Testis (tissue), 2 donors: ENCODE measurements around the gene SLC7A6OS.

Source experiments
- CTCF ChIP-seq, 3 experiments: fragments of 450-650 bp in 2 of 3; fragments of 200-600 bp in 1 of 3; sonication (generic) in 1 of 3; IDR thresholded peaks; one replicate each; pipeline ENCODE4 v1.5.1; 2016 to 2019; ENCODE audit warnings: antibody characterized with exemption in 3 of 3, mild to moderate bottlenecking in 2 of 3, moderate library complexity in 1 of 3
- POLR2A ChIP-seq: fragments of 450-650 bp; IDR thresholded peaks from one replicate; pipeline ENCODE4 v1.6.1; 2017; ENCODE audit warnings: antibody characterized with exemption, mild to moderate bottlenecking, moderate library complexity

DNA sequence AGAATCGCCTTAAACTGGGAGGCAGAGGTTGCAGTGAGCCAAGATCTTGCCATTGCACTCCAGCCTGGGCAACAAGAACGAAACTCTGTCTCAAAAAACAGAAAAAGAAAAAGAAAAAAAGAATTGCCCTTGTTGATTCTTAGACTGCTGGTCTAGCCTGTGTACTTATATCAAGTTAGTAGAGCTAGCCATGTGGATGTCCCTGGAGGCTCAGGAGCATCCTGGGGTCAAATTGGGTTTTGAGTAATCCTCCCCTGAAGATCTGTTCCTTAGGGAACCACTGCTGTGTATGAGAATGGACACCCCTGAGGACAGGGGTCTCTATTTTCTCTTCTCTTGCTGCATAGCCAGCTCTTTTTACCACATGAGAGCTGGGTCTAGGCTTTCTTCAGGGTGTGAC lies 21.5 kb downstream of the SLC7A6OS start:
- TF ChIP-seq POLR2A (no peak), CTCF (IDR thresholded peaks at IDR 0.05) (no peak)
